Mesenteric fat pad (tissue), 1 donor: ENCODE measurements around the gene GDPD3. TPM values are rescaled to one million over a fixed set of nuclear protein-coding genes. Genes with fewer than 3 reads are reported as not detected.

Experiments used
- DNase-seq: peaks from one replicate; pipeline ENCODE4 v3.0.0-alpha.2; 2020; ENCODE audit warnings: low spot score
- total RNA-seq: library from RNA; stranded (reverse); fragmentation: NEBNext Ultra II Directional; extraction: Animal tissue kit (Norgen Biotek cat#: 25700); gene quantifications from one replicate; pipeline ENCODE4 v1.2.1, GENCODE V29; 2021
- donor health status: DM: yes; HTN: yes; CAD: no.

GDPD3 gene
- total RNA-seq, 1 donor from 2014 or later = 4.3 TPM

DNA sequence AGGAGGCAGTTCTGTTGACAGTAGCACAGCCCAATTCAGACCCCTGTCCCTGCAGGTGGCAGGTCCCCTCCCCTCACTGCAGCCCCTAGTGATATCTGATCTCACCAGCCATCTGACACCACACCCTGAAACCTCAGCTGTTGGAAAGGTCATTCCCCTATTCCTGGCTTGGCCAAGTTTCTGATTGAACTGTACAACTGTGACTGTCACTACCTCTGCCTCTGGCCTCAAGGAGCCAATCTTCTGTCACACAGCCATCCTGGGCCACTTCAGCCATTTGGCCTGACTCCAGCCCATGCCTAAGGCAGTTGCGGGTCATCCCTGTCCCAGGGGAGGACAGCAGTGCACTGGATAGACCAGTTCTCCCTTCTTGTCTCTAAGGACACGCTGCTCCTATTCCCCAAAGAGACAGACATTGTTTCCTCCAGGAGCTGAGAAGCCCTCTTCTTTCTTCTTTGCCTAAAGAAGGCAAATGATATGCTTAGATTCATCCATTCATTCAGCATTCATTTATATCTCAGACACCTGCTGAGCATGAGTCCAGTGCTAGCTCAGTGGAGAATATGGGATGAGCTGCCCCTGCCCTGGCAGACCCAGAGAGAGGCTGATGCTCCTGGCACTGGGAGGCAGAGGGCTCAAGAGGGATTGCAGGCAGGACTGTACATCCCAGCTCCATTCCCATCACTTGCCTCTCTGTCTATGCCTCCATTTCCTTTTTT is 52.3 kb downstream of the GDPD3 start:
- DNase-seq = no peak

DNA sequence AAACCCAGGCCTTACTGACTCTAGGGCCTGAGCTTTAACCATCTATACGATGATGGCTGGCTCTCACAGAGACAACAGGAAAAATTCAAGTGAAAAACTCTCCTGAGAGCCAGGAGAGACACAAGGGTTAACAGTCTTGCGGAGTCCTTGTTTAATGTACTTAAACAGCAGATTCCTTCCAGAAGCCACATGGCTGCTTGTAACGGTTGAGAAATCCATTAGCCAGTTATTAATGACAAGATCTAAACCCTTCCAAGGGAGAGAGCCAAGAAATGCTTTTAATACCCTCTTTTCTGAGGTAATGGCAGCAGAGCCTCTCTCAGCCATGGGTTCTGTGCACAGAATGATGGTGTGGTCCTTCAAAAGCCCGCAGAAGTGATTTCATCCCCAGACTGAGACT is 53.0 kb downstream of the GDPD3 start:
- no peak for DNase-seq

DNA sequence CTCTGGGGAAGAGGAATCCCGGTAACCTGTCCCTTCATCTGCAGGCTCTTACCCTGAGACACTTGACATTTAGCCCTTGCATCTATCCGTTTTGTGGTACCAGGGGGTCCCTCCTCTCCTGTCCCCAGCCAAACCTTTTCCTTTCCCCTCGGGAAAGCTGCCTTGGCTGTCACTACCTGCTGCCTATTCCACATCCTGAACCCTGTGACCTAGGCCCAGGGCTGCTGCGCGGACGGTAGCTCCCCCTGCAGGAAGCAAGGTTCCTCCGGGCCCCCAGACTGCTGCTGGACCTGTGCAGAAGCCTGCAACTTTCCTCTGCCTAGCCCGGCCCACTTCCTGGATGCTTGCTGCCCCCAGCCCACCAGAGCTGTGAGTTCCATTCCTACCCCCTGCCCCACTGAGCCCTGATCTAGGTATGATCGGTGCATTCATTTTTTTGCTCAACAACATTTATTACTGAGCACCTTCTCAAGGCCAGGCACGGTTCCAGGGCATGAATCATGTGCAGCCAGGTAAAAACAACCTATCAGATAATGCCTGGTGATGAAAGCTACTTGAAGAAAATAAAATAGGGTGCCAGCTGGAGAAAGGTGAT is 58.3 kb downstream of the GDPD3 start:
- no peak for DNase-seq

Other genes with a start within 250 kb of the GDPD3 start
- gene SEZ6L2, start 214.0 kb downstream of the GDPD3 start, total RNA-seq = 1.1 TPM
- 0.67 TPM for gene ASPHD1, start 213.0 kb downstream of the GDPD3 start, total RNA-seq
- gene KCTD13, start 187.3 kb downstream of the GDPD3 start, total RNA-seq = 15.7 TPM
- gene TMEM219, start 151.5 kb downstream of the GDPD3 start, total RNA-seq = 95.8 TPM
- gene TAOK2, start 139.7 kb downstream of the GDPD3 start, total RNA-seq = 49.8 TPM
- 11.0 TPM for gene HIRIP3, start 117.9 kb downstream of the GDPD3 start, total RNA-seq
- gene INO80E, start 117.3 kb downstream of the GDPD3 start, total RNA-seq = 45.4 TPM
- 0.42 TPM for gene DOC2A, start 102.5 kb downstream of the GDPD3 start, total RNA-seq
- gene C16orf92, start 90.3 kb downstream of the GDPD3 start, total RNA-seq = not detected
- not detected for gene TLCD3B, start 82.3 kb downstream of the GDPD3 start, total RNA-seq
- gene ALDOA, start 47.8 kb downstream of the GDPD3 start, total RNA-seq = 1,236 TPM
- gene PPP4C, start 37.5 kb downstream of the GDPD3 start, total RNA-seq = 81.1 TPM
- 0.67 TPM for gene TBX6, start 21.6 kb downstream of the GDPD3 start, total RNA-seq
- gene YPEL3, start 17.3 kb downstream of the GDPD3 start, total RNA-seq = 49.3 TPM
- gene MAPK3, start 9.7 kb upstream of the GDPD3 start, total RNA-seq = 135 TPM
- gene CORO1A, start 70.1 kb upstream of the GDPD3 start, total RNA-seq = 56.2 TPM
- 94.9 TPM for gene BOLA2B, start 80.1 kb upstream of the GDPD3 start, total RNA-seq
- 25.2 TPM for gene SLX1A, start 80.3 kb upstream of the GDPD3 start, total RNA-seq
- 9.4 TPM for gene SULT1A3, start 85.7 kb upstream of the GDPD3 start, total RNA-seq
- 25.7 TPM for gene NPIPB13, start 134.9 kb upstream of the GDPD3 start, total RNA-seq
- 57.4 TPM for gene CD2BP2, start 241.8 kb upstream of the GDPD3 start, total RNA-seq